Pulmonary artery endothelial cell (primary cell): ENCODE data around the gene FNDC4. TPM values are rescaled to one million over a fixed set of nuclear protein-coding genes. Genes with fewer than 3 reads are reported as not detected.

Experiments used
- DNase-seq: peaks from one replicate; pipeline ENCODE4 v3.0.0-alpha.2; 2011; ENCODE audit warnings: low read depth, low spot score
- total RNA-seq: library from RNA; depleted of rRNA; stranded (reverse); fragments of >200 nt; gene quantifications from 2 replicates; pipeline ENCODE4 v1.2.3, GENCODE V29; 2014

The FNDC4 gene
- total RNA-seq, 1 donor from 2014 or later: 47.0 TPM

GRCh38 chr2:27494284-27494943 lies 586 bp downstream of the FNDC4 start:
- no peak for DNase-seq

- DNase-seq: no peak
Measured at GRCh38 chr2:27493948-27494283, 1.1 kb downstream of the FNDC4 start.

- no peak for DNase-seq
Measured at GRCh38 chr2:27492557-27492956, 2.4 kb downstream of the FNDC4 start.

- peak; percentile 95 for DNase-seq
Measured at GRCh38 chr2:27489498-27490397, 5.3 kb downstream of the FNDC4 start, which contains the start of gene IFT172. IFT172 (minus strand) TSS chr2:27489743; CDS start chr2:27489653, 90 bp downstream.

GRCh38 chr2:27489118-27489497 lies 5.9 kb downstream of the FNDC4 start:
- DNase-seq: no peak

- DNase-seq: no peak
Measured at GRCh38 chr2:27485496-27485895, 9.5 kb downstream of the FNDC4 start.

GRCh38 chr2:27471961-27472360 lies 23.0 kb downstream of the FNDC4 start:
- DNase-seq: no peak

GRCh38 chr2:27464443-27464842 lies 30.6 kb downstream of the FNDC4 start:
- no peak for DNase-seq

- no peak for DNase-seq
Measured at GRCh38 chr2:27461118-27461517, 33.9 kb downstream of the FNDC4 start.

- no peak for DNase-seq
Measured at GRCh38 chr2:27453968-27454367, 41.0 kb downstream of the FNDC4 start.

GRCh38 chr2:27451095-27451494 lies 43.9 kb downstream of the FNDC4 start:
- DNase-seq: no peak

GRCh38 chr2:27448381-27448780 lies 46.6 kb downstream of the FNDC4 start:
- no peak for DNase-seq

GRCh38 chr2:27446057-27446456 lies 48.9 kb downstream of the FNDC4 start:
- no peak for DNase-seq

- DNase-seq: no peak
Measured at GRCh38 chr2:27445615-27446014, 49.4 kb downstream of the FNDC4 start.

- DNase-seq: no peak
Measured at GRCh38 chr2:27445155-27445554, 49.8 kb downstream of the FNDC4 start.

GRCh38 chr2:27442920-27443282 lies 52.1 kb downstream of the FNDC4 start:
- DNase-seq: no peak

GRCh38 chr2:27441958-27442919 lies 52.8 kb downstream of the FNDC4 start, which contains the start of gene KRTCAP3:
KRTCAP3 (plus strand) TSS chr2:27442381; CDS start chr2:27442413, 32 bp downstream.
- no peak for DNase-seq
